Left renal pelvis (tissue), 4 donors: Measurements from ENCODE around the gene TJP3. TPM values are rescaled to one million over a fixed set of nuclear protein-coding genes. Genes with fewer than 3 reads are reported as not detected.
"Not testable (repeated sequence)": the region's sequence is repeated elsewhere in the genome, so short reads cannot be mapped to it uniquely, and the experiment has no call there.

Experiments used
- DNase-seq, 4 donors: peaks; one replicate each; pipeline ENCODE4 v3.0.0-alpha.2; 2013; ENCODE audit warnings: low read depth in 4 of 4, low spot score in 3 of 4
- polyA plus RNA-seq, 4 donors: library from polyadenylated mRNA; unstranded; fragments of 120-200 nt; gene quantifications; one replicate each; pipeline ENCODE4 v1.2.1, GENCODE V29; 2013; ENCODE audit not compliant: insufficient read length in 4 of 4

Gene TJP3
- polyA plus RNA-seq, 4 donors, result 0.89 to 17.2 (median 8.7) TPM

GRCh38 chr19:3762501-3763459 is 54.6 kb downstream of the TJP3 start, which contains the start of gene MRPL54:
Gene MRPL54, plus strand, starts transcription at chr19:3762682. Its CDS starts 19 bp downstream, at chr19:3762701.
- DNase-seq, result peak; percentile 98 to 100 (median 98)

GRCh38 chr19:3765121-3765520 is 56.9 kb downstream of the TJP3 start:
- no peak for DNase-seq

GRCh38 chr19:3765757-3766156 is 57.6 kb downstream of the TJP3 start:
- DNase-seq, result not testable (repeated sequence)

- DNase-seq, result no peak
Observed at GRCh38 chr19:3766520-3766919, 58.3 kb downstream of the TJP3 start.

GRCh38 chr19:3767050-3767449 is 58.9 kb downstream of the TJP3 start:
- DNase-seq, result no peak

- no peak for DNase-seq
Observed at GRCh38 chr19:3768015-3768747, 60.0 kb downstream of the TJP3 start.

GRCh38 chr19:3768748-3769099 is 60.5 kb downstream of the TJP3 start:
- no peak for DNase-seq

GRCh38 chr19:3769494-3769893 is 61.3 kb downstream of the TJP3 start:
- no peak for DNase-seq

GRCh38 chr19:3770136-3770999 is 62.2 kb downstream of the TJP3 start:
- no peak for DNase-seq

GRCh38 chr19:3771000-3771905 is 63.1 kb downstream of the TJP3 start:
- no peak for DNase-seq

- DNase-seq, result no peak
Observed at GRCh38 chr19:3771906-3772455, 63.8 kb downstream of the TJP3 start, which contains the start of gene RAX2. Gene RAX2, minus strand, starts transcription at chr19:3772228. Its CDS starts 486 bp downstream, at chr19:3771742.

GRCh38 chr19:3773814-3774515 is 65.8 kb downstream of the TJP3 start:
- DNase-seq, result no peak

- no peak for DNase-seq
Observed at GRCh38 chr19:3774621-3775373, 66.6 kb downstream of the TJP3 start.

- DNase-seq, result no peak
Observed at GRCh38 chr19:3775374-3775711, 67.2 kb downstream of the TJP3 start.

- no peak for DNase-seq
Observed at GRCh38 chr19:3775831-3776230, 67.6 kb downstream of the TJP3 start.

GRCh38 chr19:3776479-3777040 is 68.4 kb downstream of the TJP3 start:
- DNase-seq, result no peak

GRCh38 chr19:3778104-3778867 is 70.1 kb downstream of the TJP3 start:
- DNase-seq, result no peak
